Peyer's patch (tissue), 4 donors: ENCODE measurements around the gene PDLIM5.

Experiments
- POLR2A ChIP-seq, 2 donors: fragments of 450-650 bp; IDR thresholded peaks; one replicate each; pipeline ENCODE4 v1.5.1; 2017; ENCODE audit warnings: antibody characterized with exemption in 2 of 2, mild to moderate bottlenecking in 2 of 2, moderate library complexity in 2 of 2
- TF ChIP-seq, protein P1 (sequence below), 6 experiments: fragments of 450-650 bp in 4 of 6; fragments of 200-600 bp in 2 of 6; sonication (generic) in 1 of 6; IDR thresholded peaks; one replicate each; pipeline ENCODE4 v1.5.1; 2017 to 2019; ENCODE audit warnings: antibody characterized with exemption in 6 of 6, mild to moderate bottlenecking in 3 of 6, moderate library complexity in 1 of 6

DNA sequence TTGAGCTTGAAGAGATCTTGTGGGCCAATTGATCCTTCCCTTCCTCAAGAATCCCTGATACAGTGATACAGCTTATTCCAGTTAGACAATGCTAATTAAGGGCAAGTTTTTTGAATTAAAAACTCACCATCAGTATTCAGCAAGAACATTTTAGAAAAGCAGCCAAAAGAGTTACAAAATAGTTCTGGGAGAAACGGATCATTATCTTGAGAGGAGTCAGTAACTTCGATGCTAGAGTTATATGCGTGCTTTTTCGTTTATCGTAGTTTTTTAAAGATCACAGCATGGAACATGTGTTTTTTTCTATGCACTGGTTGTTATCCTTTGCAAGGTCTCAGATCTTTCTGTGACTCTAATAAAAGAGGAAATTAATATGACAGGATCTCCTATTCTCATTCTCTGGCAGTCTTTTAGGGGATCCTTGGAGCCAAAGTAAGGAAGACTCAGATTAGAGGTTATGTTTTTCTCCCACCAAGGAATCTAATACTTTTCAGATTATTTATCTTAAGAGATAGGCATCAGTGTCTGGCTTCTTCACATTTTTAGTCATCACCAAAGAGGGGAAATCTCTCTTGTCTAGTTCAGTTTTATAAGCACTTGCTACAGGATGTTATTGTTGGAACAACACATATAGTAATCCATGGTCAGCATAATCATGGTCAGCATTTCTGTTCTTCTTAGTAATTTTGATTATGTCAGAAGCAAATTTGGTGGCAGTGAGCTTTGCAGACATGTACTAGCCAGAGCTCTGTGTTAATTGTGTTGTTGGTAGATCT, 109.7 kb downstream of the PDLIM5 start:
- TF ChIP-seq, protein P1, sequence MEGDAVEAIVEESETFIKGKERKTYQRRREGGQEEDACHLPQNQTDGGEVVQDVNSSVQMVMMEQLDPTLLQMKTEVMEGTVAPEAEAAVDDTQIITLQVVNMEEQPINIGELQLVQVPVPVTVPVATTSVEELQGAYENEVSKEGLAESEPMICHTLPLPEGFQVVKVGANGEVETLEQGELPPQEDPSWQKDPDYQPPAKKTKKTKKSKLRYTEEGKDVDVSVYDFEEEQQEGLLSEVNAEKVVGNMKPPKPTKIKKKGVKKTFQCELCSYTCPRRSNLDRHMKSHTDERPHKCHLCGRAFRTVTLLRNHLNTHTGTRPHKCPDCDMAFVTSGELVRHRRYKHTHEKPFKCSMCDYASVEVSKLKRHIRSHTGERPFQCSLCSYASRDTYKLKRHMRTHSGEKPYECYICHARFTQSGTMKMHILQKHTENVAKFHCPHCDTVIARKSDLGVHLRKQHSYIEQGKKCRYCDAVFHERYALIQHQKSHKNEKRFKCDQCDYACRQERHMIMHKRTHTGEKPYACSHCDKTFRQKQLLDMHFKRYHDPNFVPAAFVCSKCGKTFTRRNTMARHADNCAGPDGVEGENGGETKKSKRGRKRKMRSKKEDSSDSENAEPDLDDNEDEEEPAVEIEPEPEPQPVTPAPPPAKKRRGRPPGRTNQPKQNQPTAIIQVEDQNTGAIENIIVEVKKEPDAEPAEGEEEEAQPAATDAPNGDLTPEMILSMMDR (IDR thresholded peaks at IDR 0.05), result no peak
- TF ChIP-seq POLR2A (IDR thresholded peaks at IDR 0.05), result no peak
